SK-N-SH (cell line): ENCODE results near the gene TBC1D12. TPM values are rescaled to one million over a fixed set of nuclear protein-coding genes. Genes with fewer than 3 reads are reported as not detected.

Experiments used
- CTCF ChIA-PET: fragments of 300-600, 350-600 bp; formaldehyde crosslinking; extraction: SDS; loops from one replicate; lab custom pipeline; 2021; lab: Yijun Ruan, JAX
- POLR2A ChIA-PET: fragments of 350-600 bp; sonication (Branson Sonifier 250); formaldehyde crosslinking; extraction: SDS; loops from one replicate; lab custom pipeline; 2020; ENCODE audit warnings: antibody characterized with exemption, inconsistent platforms; lab: Yijun Ruan, JAX
- DNase-seq: peaks from one replicate; pipeline ENCODE4 v3.0.0; 2012
- H2AFZ ChIP-seq: fragments of 200-600 bp; sonication (generic); 2 replicates; pipeline ENCODE4 v1.8.1; 2016; ENCODE audit warnings: antibody characterized with exemption, mild to moderate bottlenecking, low read depth
- H3F3A ChIP-seq: fragments of 200-600 bp; sonication (generic); replicated peaks from 2 replicates; pipeline ENCODE3; 2016; ENCODE audit warnings: antibody characterized with exemption, mild to moderate bottlenecking; ENCODE audit not compliant: insufficient read depth
- H3K27ac ChIP-seq, 2 experiments: fragments of 200-500 bp in 1 of 2; fragments of 200-600 bp in 1 of 2; sonication (Bioruptor generic) in 1 of 2; sonication (generic), shearing (Covaris generic) in 1 of 2; 2 replicates each; pipeline versions ENCODE4 v1.5.1 to v1.6.1; 2014 to 2016; ENCODE audit warnings: low read depth in 2 of 2, inconsistent platforms in 1 of 2, low read length in 1 of 2, mild to moderate bottlenecking in 1 of 2, mixed read lengths in 1 of 2
- H3K27me3 ChIP-seq: fragments of 200-600 bp; sonication (generic), shearing (Covaris generic); 2 replicates; pipeline ENCODE4 v1.6.1; 2016; ENCODE audit warnings: mixed run types; ENCODE audit not compliant: insufficient read depth
- H3K36me3 ChIP-seq, 2 experiments: fragments of 200-500 bp in 1 of 2; fragments of 200-600 bp in 1 of 2; sonication (Bioruptor generic) in 1 of 2; sonication (generic) in 1 of 2; replicated peaks in 1 of 2; 2 replicates each; pipeline versions ENCODE3 to v1.5.1; 2014 to 2016; ENCODE audit warnings: low read length in 1 of 2, mild to moderate bottlenecking in 1 of 2; ENCODE audit not compliant: insufficient read depth in 2 of 2, control insufficient read depth in 1 of 2
- H3K4me1 ChIP-seq, 2 experiments: fragments of 200-500 bp in 1 of 2; fragments of 200-600 bp in 1 of 2; sonication (Bioruptor generic) in 1 of 2; sonication (generic), shearing (Covaris generic) in 1 of 2; 2 replicates each; pipeline versions ENCODE4 v1.5.1 to v1.6.1; 2014 to 2016; ENCODE audit warnings: low read depth in 1 of 2, low read length in 1 of 2, mixed run types in 1 of 2; ENCODE audit not compliant: insufficient read depth in 2 of 2, control insufficient read depth in 1 of 2
- H3K4me2 ChIP-seq: fragments of 200-600 bp; sonication (generic), shearing (Covaris generic); 2 replicates; pipeline ENCODE4 v1.6.1; 2017; ENCODE audit warnings: mixed run types
- H3K4me3 ChIP-seq, 2 experiments: fragments of 200-500 bp in 1 of 2; fragments of 200-600 bp in 1 of 2; sonication (Bioruptor generic) in 1 of 2; sonication (generic), shearing (Covaris generic) in 1 of 2; 2 replicates each; pipeline versions ENCODE4 v1.5.1 to v1.8.1; 2014 to 2016; ENCODE audit warnings: low read depth in 2 of 2, inconsistent platforms in 1 of 2, low read length in 1 of 2, mild to moderate bottlenecking in 1 of 2, mixed read lengths in 1 of 2, moderate library complexity in 1 of 2
- H3K79me2 ChIP-seq: fragments of 200-600 bp; sonication (generic); 2 replicates; pipeline ENCODE4 v1.8.1; 2017; ENCODE audit warnings: mild to moderate bottlenecking; ENCODE audit not compliant: insufficient read depth
- H3K9ac ChIP-seq: fragments of 200-600 bp; sonication (generic); 2 replicates; pipeline ENCODE4 v1.6.1; 2017; ENCODE audit warnings: mixed run types
- H3K9me2 ChIP-seq: fragments of 200-600 bp; sonication (generic); 2 replicates; pipeline ENCODE4 v1.6.1; 2017; ENCODE audit warnings: mixed run types
- H3K9me3 ChIP-seq: fragments of 200-600 bp; sonication (generic); 2 replicates; pipeline ENCODE4 v1.6.1; 2017; ENCODE audit warnings: mixed run types, mild to moderate bottlenecking, moderate library complexity
- H4K20me1 ChIP-seq: fragments of 200-600 bp; sonication (generic); 2 replicates; pipeline ENCODE4 v1.6.1; 2017; ENCODE audit warnings: mild to moderate bottlenecking, mixed run types; ENCODE audit not compliant: insufficient read depth
- CHD2 ChIP-seq: fragments of 150-350 bp; IDR thresholded peaks from 2 replicates; pipeline ENCODE4 v1.6.1; 2018; ENCODE audit warnings: low read length; ENCODE audit not compliant: partially characterized antibody
- CTCF ChIP-seq: fragments of 200-600 bp; sonication (generic); IDR thresholded peaks from 2 replicates; pipeline ENCODE4 v1.6.1; 2017; ENCODE audit warnings: antibody characterized with exemption, mild to moderate bottlenecking, moderate library complexity
- ELF1 ChIP-seq: IDR thresholded peaks from 2 replicates; pipeline ENCODE4 v1.4.0; 2012
- EP300 ChIP-seq, 2 experiments: IDR thresholded peaks; 2 replicates each; pipeline versions ENCODE4 v1.4.0 to v1.6.1; 2012; ENCODE audit warnings: borderline replicate concordance in 1 of 2, low read depth in 1 of 2, low read length in 1 of 2
- EZH2phosphoT487 ChIP-seq: fragments of 200-600 bp; sonication (generic); IDR thresholded peaks from 2 replicates; pipeline ENCODE4 v1.6.1; 2017; ENCODE audit warnings: low read depth, mixed run types, mild to moderate bottlenecking, antibody characterized with exemption, moderate library complexity, borderline replicate concordance
- FOXM1 ChIP-seq: IDR thresholded peaks from 2 replicates; pipeline ENCODE4 v1.4.0; 2012; ENCODE audit warnings: low read depth, mild to moderate bottlenecking
- GABPA ChIP-seq: IDR thresholded peaks from 2 replicates; pipeline ENCODE4 v1.4.0; 2012; ENCODE audit warnings: low read depth, mild to moderate bottlenecking
- MAX ChIP-seq: IDR thresholded peaks from 2 replicates; pipeline ENCODE4 v1.4.0; 2012; ENCODE audit warnings: low read depth
- MXI1 ChIP-seq: IDR thresholded peaks from 2 replicates; pipeline ENCODE4 v1.6.1; 2012; ENCODE audit warnings: mild to moderate bottlenecking, low read depth, low read length, improper control_type of control experiment
- NFIC ChIP-seq: IDR thresholded peaks from 2 replicates; pipeline ENCODE4 v1.4.0; 2012; ENCODE audit warnings: borderline replicate concordance
- POLR2AphosphoS5 ChIP-seq: IDR thresholded peaks from 2 replicates; pipeline ENCODE4 v1.6.1; 2012; ENCODE audit warnings: low read depth, low read length
- RAD21 ChIP-seq: IDR thresholded peaks from 2 replicates; pipeline ENCODE4 v1.6.1; 2012; ENCODE audit warnings: mild to moderate bottlenecking, low read length
- RCOR1 ChIP-seq: fragments of 150-350 bp; IDR thresholded peaks from 2 replicates; pipeline ENCODE4 v1.6.1; 2017; ENCODE audit warnings: antibody characterized with exemption, low read length
- TAF1 ChIP-seq: IDR thresholded peaks from 2 replicates; pipeline ENCODE4 v1.6.1; 2012; ENCODE audit warnings: low read depth, mild to moderate bottlenecking, low read length, moderate library complexity, borderline replicate concordance
- TEAD4 ChIP-seq: IDR thresholded peaks from 2 replicates; pipeline ENCODE4 v1.4.0; 2012; ENCODE audit warnings: mild to moderate bottlenecking, borderline replicate concordance; ENCODE audit not compliant: insufficient read depth
- ZBTB33 ChIP-seq: IDR thresholded peaks from 2 replicates; pipeline ENCODE4 v1.4.0; 2012; ENCODE audit warnings: low read depth, borderline replicate concordance
- WGBS: methylation state at CpG from one replicate; pipeline ENCODE4 v1.1.6; 2017; ENCODE audit warnings: low lambda C conversion rate; 5-methylcytosine and 5-hydroxymethylcytosine counted together
- polyA plus RNA-seq, 3 experiments: library from polyadenylated mRNA; depleted of rRNA; stranded (reverse); fragments of >200 nt; gene quantifications; 2 replicates each; pipeline ENCODE4 v1.2.3, GENCODE V29; 2012
- TF ChIP-seq, protein P1 (sequence below): fragments of 150-350 bp; IDR thresholded peaks from 2 replicates; pipeline ENCODE4 v1.6.1; 2017; ENCODE audit warnings: antibody characterized with exemption, low read length, low read depth, borderline replicate concordance

Gene TBC1D12
- polyA plus RNA-seq, 1 of the 3 experiments (the other 2 are of a cell fraction) = 1.8 TPM

DNA sequence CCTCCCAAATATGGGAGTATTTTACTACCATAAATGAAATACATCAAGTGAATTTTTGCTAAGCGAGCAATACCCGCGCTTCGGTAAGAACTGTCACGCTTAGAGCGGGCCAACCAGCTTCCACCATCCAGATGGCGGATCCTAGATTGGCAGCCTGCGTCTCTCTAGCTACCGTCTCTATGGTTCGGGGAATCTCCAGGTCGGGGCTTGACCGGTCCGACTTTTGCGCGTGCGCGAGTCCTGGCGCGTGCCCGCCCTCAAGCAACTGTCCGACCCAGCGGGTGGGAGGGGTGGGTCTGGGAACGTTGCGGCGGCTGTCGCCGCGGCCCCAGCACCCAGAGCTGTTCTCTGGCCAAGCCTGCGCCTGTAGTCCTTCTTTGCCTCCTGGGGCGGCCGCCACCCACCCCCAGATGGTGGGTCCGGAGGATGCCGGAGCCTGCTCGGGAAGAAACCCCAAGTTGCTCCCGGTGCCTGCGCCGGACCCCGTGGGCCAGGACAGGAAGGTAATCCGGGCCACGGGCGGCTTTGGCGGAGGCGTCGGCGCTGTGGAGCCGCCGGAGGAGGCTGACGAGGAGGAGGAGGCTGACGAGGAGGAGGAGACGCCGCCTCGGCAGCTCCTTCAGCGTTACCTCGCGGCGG is at the start of gene TBC1D12 (continued):
- TF ChIP-seq GABPA (peak; percentile 68), FOXM1 (no peak), CHD2 (peak; percentile 51), TEAD4 (no peak), TAF1 (peak; percentile 63; the same call in 1 of the 2 replicates), RCOR1 (0 out of 2 replicates have a peak, but pooled peaks have one; percentile 19)

- H3K9me3 ChIP-seq = no peaks in the 10 kb centered on the region
- H4K20me1 ChIP-seq = no peaks in the 10 kb centered on the region
- no peak overlapping the region for H2AFZ ChIP-seq
- peaks cover 12% of the 10 kb centered on the region for H3F3A ChIP-seq
- 100% methylated on average over 3 of the region's 3 CpGs for WGBS
- H3K9me2 ChIP-seq = no peaks in the 10 kb centered on the region
- H3K4me2 ChIP-seq = no peak overlapping the region
- TF ChIP-seq POLR2AphosphoS5 (no peak), TEAD4 (no peak), NFIC (no peak), EP300 (IDR thresholded peaks at IDR 0.05; ENCODE audit: borderline replicate concordance in 1 of 2, low read depth in 1 of 2, low read length in 1 of 2) (no peak), MXI1 (no peak), MAX (no peak), EZH2phosphoT487 (no peak), RAD21 (no peak)
- TF ChIP-seq, protein P1, sequence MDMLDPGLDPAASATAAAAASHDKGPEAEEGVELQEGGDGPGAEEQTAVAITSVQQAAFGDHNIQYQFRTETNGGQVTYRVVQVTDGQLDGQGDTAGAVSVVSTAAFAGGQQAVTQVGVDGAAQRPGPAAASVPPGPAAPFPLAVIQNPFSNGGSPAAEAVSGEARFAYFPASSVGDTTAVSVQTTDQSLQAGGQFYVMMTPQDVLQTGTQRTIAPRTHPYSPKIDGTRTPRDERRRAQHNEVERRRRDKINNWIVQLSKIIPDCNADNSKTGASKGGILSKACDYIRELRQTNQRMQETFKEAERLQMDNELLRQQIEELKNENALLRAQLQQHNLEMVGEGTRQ = no peak
- no peaks in the 10 kb centered on the region for H3K27me3 ChIP-seq
- no peak overlapping the region for H3K9ac ChIP-seq
- H3K27ac ChIP-seq = no peak overlapping the region
- DNase-seq = no peak
- H3K4me1 ChIP-seq = no peaks in the 10 kb centered on the region; a peak in 1 of 4 replicates
- no peak overlapping the region for H3K4me3 ChIP-seq
- peaks cover 73 to 78% of the 10 kb centered on the region in 2 experiments for H3K36me3 ChIP-seq
- CTCF ChIA-PET = interaction anchor here (1.2 to 5.4 kb wide), 4 partner anchors 9 to 90 kb away, joined by 3 to 25 read pairs (median 6); no protein-coding TSS in a partner anchor
- H3K79me2 ChIP-seq = peaks cover 13% of the 10 kb centered on the region; the same call in 1 of the 2 replicates
- POLR2A ChIA-PET = no interaction called here
These were observed 49.0 kb upstream of the TBC1D12 start for GRCh38 chr10:94353336-94353735.

DNA sequence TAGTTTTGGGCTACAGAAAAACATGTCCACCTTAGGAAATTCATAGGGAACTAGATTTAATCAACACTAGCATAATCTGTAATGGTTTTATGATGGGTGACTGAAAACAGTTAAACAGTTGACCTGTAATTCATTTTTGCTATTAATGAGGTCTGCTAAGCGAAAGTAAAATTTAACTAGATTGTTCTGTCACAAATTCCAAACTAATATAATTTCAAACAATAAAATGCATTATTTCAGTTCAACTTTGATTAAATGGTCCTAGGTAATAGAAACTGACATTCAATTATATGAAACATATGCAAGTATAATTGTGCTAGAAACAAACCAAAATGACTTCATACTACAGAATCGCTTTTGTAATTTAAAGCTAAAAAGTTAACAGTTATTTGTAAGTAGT is 46.5 kb upstream of the TBC1D12 start:
- peaks cover 22% of the 10 kb centered on the region for H3F3A ChIP-seq
- H3K4me1 ChIP-seq = peaks cover 2 to 7% of the 10 kb centered on the region in 2 experiments; a peak in 3 of 4 replicates
- H3K4me2 ChIP-seq = no peak overlapping the region
- ChIA-PET POLR2A (no interaction called here), CTCF (interaction anchor here (2.1 to 5.4 kb wide), 2 partner anchors 35 to 88 kb away, joined by 6 to 25 read pairs; no protein-coding TSS in a partner anchor)
- peaks cover 30% of the 10 kb centered on the region for H3K79me2 ChIP-seq
- DNase-seq = no peak
- H3K4me3 ChIP-seq = no peak overlapping the region
- H3K9me2 ChIP-seq = no peaks in the 10 kb centered on the region
- H3K27ac ChIP-seq = no peak overlapping the region
- H3K27me3 ChIP-seq = no peaks in the 10 kb centered on the region
- peaks cover 60 to 63% of the 10 kb centered on the region in 2 experiments for H3K36me3 ChIP-seq
- H3K9me3 ChIP-seq = no peaks in the 10 kb centered on the region
- TF ChIP-seq ZBTB33 = no peak
- no peak for TF ChIP-seq POLR2AphosphoS5
- TF ChIP-seq ELF1 = no peak
- no peak for TF ChIP-seq CTCF
- TF ChIP-seq EP300 (IDR thresholded peaks at IDR 0.05; ENCODE audit: borderline replicate concordance in 1 of 2, low read depth in 1 of 2, low read length in 1 of 2) = peak in 1 of 2 experiments; percentile 64; a peak in 2 of 4 replicates
- H3K9ac ChIP-seq = no peak overlapping the region
- 89% methylated on average over 2 of the region's 2 CpGs for WGBS
- H4K20me1 ChIP-seq = no peaks in the 10 kb centered on the region
- no peak overlapping the region for H2AFZ ChIP-seq
